HG02981 (cell line): ENCODE results near the gene FHOD3.
A peak's percentile ranks its signal among the peaks of the same experiment; 100 is the strongest.

Source experiments
- ATAC-seq: cut with Tn5 transposase; IDR thresholded peaks from one replicate; pipeline ENCODE4 v1.9.1; 2021; ENCODE audit warnings: mild to moderate bottlenecking, moderate library complexity; ENCODE audit not compliant: unreplicated experiment

Gene FHOD3

GRCh38 chr18:36465276-36465675 lies 167.8 kb downstream of the FHOD3 start:
- no peak for ATAC-seq

- ATAC-seq = no peak
Measured at GRCh38 chr18:36465970-36466369, 168.5 kb downstream of the FHOD3 start.

GRCh38 chr18:36467614-36468013 lies 170.1 kb downstream of the FHOD3 start:
- ATAC-seq = no peak

GRCh38 chr18:36468161-36468560 lies 170.6 kb downstream of the FHOD3 start:
- ATAC-seq = no peak

GRCh38 chr18:36469461-36469860 lies 171.9 kb downstream of the FHOD3 start:
- ATAC-seq = no peak

GRCh38 chr18:36470896-36471295 lies 173.4 kb downstream of the FHOD3 start:
- no peak for ATAC-seq

GRCh38 chr18:36471393-36471792 lies 173.9 kb downstream of the FHOD3 start:
- ATAC-seq = no peak

GRCh38 chr18:36476433-36476832 lies 178.9 kb downstream of the FHOD3 start:
- ATAC-seq = no peak

- ATAC-seq = no peak
Measured at GRCh38 chr18:36477776-36478175, 180.3 kb downstream of the FHOD3 start.

- ATAC-seq = no peak
Measured at GRCh38 chr18:36481201-36481657, 183.7 kb downstream of the FHOD3 start.

- ATAC-seq = no peak
Measured at GRCh38 chr18:36481935-36482334, 184.4 kb downstream of the FHOD3 start.

GRCh38 chr18:36484591-36484990 lies 187.1 kb downstream of the FHOD3 start:
- ATAC-seq = no peak

GRCh38 chr18:36485772-36486171 lies 188.3 kb downstream of the FHOD3 start:
- no peak for ATAC-seq

- ATAC-seq = no peak
Measured at GRCh38 chr18:36488131-36488530, 190.6 kb downstream of the FHOD3 start.

GRCh38 chr18:36490897-36491296 lies 193.4 kb downstream of the FHOD3 start:
- no peak for ATAC-seq

GRCh38 chr18:36492604-36493329 lies 195.3 kb downstream of the FHOD3 start:
- ATAC-seq = no peak

GRCh38 chr18:36493349-36494159 lies 196.0 kb downstream of the FHOD3 start:
- ATAC-seq = no peak

GRCh38 chr18:36494160-36494437 lies 196.6 kb downstream of the FHOD3 start:
- ATAC-seq = no peak

GRCh38 chr18:36496022-36496421 lies 198.5 kb downstream of the FHOD3 start:
- ATAC-seq = no peak

GRCh38 chr18:36499938-36500337 lies 202.4 kb downstream of the FHOD3 start:
- peak; percentile 89 for ATAC-seq

- ATAC-seq = no peak
Measured at GRCh38 chr18:36501100-36501499, 203.6 kb downstream of the FHOD3 start.

GRCh38 chr18:36503477-36503876 lies 206.0 kb downstream of the FHOD3 start:
- no peak for ATAC-seq
